GM23248 (cell line): ENCODE measurements around the gene LUZP2.

Source experiments
- EZH2 ChIP-seq: fragments of 200-600 bp; sonication (generic); IDR thresholded peaks from 2 replicates; pipeline ENCODE4 v1.6.1; 2018; ENCODE audit warnings: antibody characterized with exemption, mild to moderate bottlenecking; ENCODE audit not compliant: insufficient read depth, poor library complexity, severe bottlenecking
- EZH2phosphoT487 ChIP-seq: fragments of 200-600 bp; sonication (generic); IDR thresholded peaks from 2 replicates; pipeline ENCODE4 v1.6.1; 2018; ENCODE audit warnings: antibody characterized with exemption, moderate library complexity, mild to moderate bottlenecking, low read depth; ENCODE audit not compliant: insufficient read depth

DNA sequence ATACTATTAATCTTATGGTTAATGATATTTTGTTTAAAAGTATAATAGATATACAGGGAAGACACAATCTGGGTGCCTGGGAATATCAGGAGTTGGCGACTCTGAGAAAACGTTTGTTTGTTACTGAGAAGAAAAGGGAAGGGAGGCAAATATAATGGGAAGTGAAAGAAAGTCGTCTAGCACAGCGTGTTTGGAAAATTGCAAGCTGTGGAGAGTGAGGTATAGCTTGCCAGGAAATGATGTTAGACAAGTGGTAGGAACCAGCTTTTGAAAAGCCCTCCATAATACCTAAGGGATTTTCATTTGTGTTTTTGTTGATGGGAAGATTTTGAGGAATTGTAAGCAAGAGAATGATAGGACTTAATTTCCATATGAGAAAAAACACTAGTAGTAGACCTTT is 322.2 kb downstream of the LUZP2 start:
- TF ChIP-seq EZH2 (no peak), EZH2phosphoT487 (no peak)
